Thoracic aorta (tissue), 2 donors: Measurements from ENCODE around the gene KIAA1217. TPM values are rescaled to one million over a fixed set of nuclear protein-coding genes. Genes with fewer than 3 reads are reported as not detected.
A peak's percentile ranks its signal among the peaks of the same experiment; 100 is the strongest.

ENCODE experiments used
- ATAC-seq: fragments of 150-250 bp; one replicate; pipeline ENCODE4 v1.8.0; 2017; ENCODE audit warnings: low read depth; ENCODE audit not compliant: insufficient number of reproducible peaks, low FRiP score
- DNase-seq: peaks from one replicate; pipeline ENCODE4 v3.0.0-alpha.2; 2020; ENCODE audit warnings: low spot score
- H3K27ac ChIP-seq, 2 donors: fragments of 200-600 bp; sonication (generic); 1 replicate in 1 of 2; 2 replicates in 1 of 2; pipeline ENCODE4 v1.5.1; 2016; ENCODE audit warnings: mild to moderate bottlenecking in 2 of 2, moderate library complexity in 2 of 2
- H3K27me3 ChIP-seq: fragments of 200-600 bp; sonication (generic); replicated peaks from 2 replicates; pipeline ENCODE4 v1.6.0; 2016; ENCODE audit warnings: mild to moderate bottlenecking; ENCODE audit not compliant: insufficient read depth
- H3K36me3 ChIP-seq: fragments of 200-600 bp; sonication (generic); one replicate; pipeline ENCODE4 v1.5.1; 2016
- H3K4me1 ChIP-seq, 2 donors: fragments of 200-600 bp; sonication (generic); 1 replicate in 1 of 2; 2 replicates in 1 of 2; pipeline versions ENCODE4 v1.5.1 to v1.6.0; 2016; ENCODE audit warnings: low read depth in 2 of 2, mild to moderate bottlenecking in 1 of 2; ENCODE audit not compliant: control insufficient read depth in 1 of 2
- H3K4me3 ChIP-seq: fragments of 200-600 bp; sonication (generic); 2 replicates; pipeline ENCODE4 v1.5.1; 2016; ENCODE audit warnings: mild to moderate bottlenecking
- H3K9me3 ChIP-seq: fragments of 200-600 bp; sonication (generic); 2 replicates; pipeline ENCODE4 v1.5.1; 2016
- CTCF ChIP-seq: fragments of 200-600 bp; sonication (generic); IDR thresholded peaks from one replicate; pipeline ENCODE4 v1.5.1; 2019; ENCODE audit warnings: antibody characterized with exemption
- total RNA-seq, 2 donors: library from RNA; depleted of rRNA; stranded (reverse); fragments of >200 nt; gene quantifications; one replicate each; pipeline versions ENCODE4 v1.1.0 to v1.2.3, GENCODE V29; 2016

The KIAA1217 gene
- total RNA-seq, 2 donors from 2014 or later, result 15.2 to 15.6 TPM

GRCh38 chr10:24299578-24300260 is 90.8 kb downstream of the KIAA1217 start:
- Histone ChIP-seq H3K27me3 (no peaks in the 10 kb centered on the region), H3K4me3 (no peak overlapping the region), H3K9me3 (no peaks in the 10 kb centered on the region), H3K4me1 (peaks cover 5 to 12% of the 10 kb centered on the region in 2 donors), H3K36me3 (no peaks in the 10 kb centered on the region), H3K27ac (no peak overlapping the region)
- no peak for TF ChIP-seq CTCF
- ATAC-seq (no peak), DNase-seq (no peak)

GRCh38 chr10:24303522-24304310 is 94.8 kb downstream of the KIAA1217 start:
- no peaks in the 10 kb centered on the region for H3K27me3 ChIP-seq
- H3K4me1 ChIP-seq, result peaks cover 18 to 22% of the 10 kb centered on the region in 2 donors
- no peak for TF ChIP-seq CTCF
- no peak overlapping the region for H3K27ac ChIP-seq
- no peak overlapping the region for H3K4me3 ChIP-seq
- H3K9me3 ChIP-seq, result no peaks in the 10 kb centered on the region
- DNase-seq (no peak), ATAC-seq (no peak)
- no peaks in the 10 kb centered on the region for H3K36me3 ChIP-seq

- H3K27ac ChIP-seq, result peak overlapping the region in 1 of 2 donors; percentile 69
- ATAC-seq, result no peak
- TF ChIP-seq CTCF, result no peak
These were observed 96.9 kb downstream of the KIAA1217 start for GRCh38 chr10:24305551-24306506.

GRCh38 chr10:24306507-24306875 is 97.6 kb downstream of the KIAA1217 start:
- DNase-seq (no peak), ATAC-seq (no peak)
- no peaks in the 10 kb centered on the region for H3K9me3 ChIP-seq
- H3K36me3 ChIP-seq, result no peaks in the 10 kb centered on the region
- H3K4me1 ChIP-seq, result peaks cover 18 to 22% of the 10 kb centered on the region in 2 donors
- peak overlapping the region; percentile 27 to 69 for H3K27ac ChIP-seq
- no peak for TF ChIP-seq CTCF
- peak overlapping the region; percentile 57 for H3K4me3 ChIP-seq
- no peaks in the 10 kb centered on the region for H3K27me3 ChIP-seq

More at GRCh38 chr10:24305551-24306506, 96.9 kb downstream of the KIAA1217 start:
- Histone ChIP-seq H3K36me3 (no peaks in the 10 kb centered on the region), H3K4me3 (peak overlapping the region; percentile 57), H3K4me1 (peaks cover 18 to 22% of the 10 kb centered on the region in 2 donors), H3K27me3 (no peaks in the 10 kb centered on the region), H3K9me3 (no peaks in the 10 kb centered on the region)
- DNase-seq, result no peak
